PFSK-1 (cell line): ENCODE results near the gene SCARB1.

Source experiments
- FOXP2 ChIP-seq: optimal IDR thresholded peaks from 2 replicates; pipeline ENCODE3; 2011; ENCODE audit warnings: borderline replicate concordance, control low read depth, inconsistent platforms; ENCODE audit not compliant: insufficient read depth; ENCODE audit errors: extremely low read length, extremely low read depth
- POLR2AphosphoS5 ChIP-seq: IDR thresholded peaks from 2 replicates; pipeline ENCODE4 v1.6.1; 2012; ENCODE audit warnings: low read depth, mild to moderate bottlenecking, control low read depth, low read length, moderate library complexity
- REST ChIP-seq, 2 experiments: IDR thresholded peaks; 2 replicates each; pipeline versions ENCODE4 v1.6.1 to v1.8.0; 2011 to 2012; ENCODE audit warnings: low read depth in 2 of 2, low read length in 2 of 2, control low read depth in 1 of 2, inconsistent platforms in 1 of 2, mild to moderate bottlenecking in 1 of 2, moderate library complexity in 1 of 2; ENCODE audit not compliant: insufficient read depth in 1 of 2
- SIN3A ChIP-seq: IDR thresholded peaks from 2 replicates; pipeline ENCODE4 v1.6.1; 2012; ENCODE audit warnings: mild to moderate bottlenecking, low read length, moderate library complexity, borderline replicate concordance; ENCODE audit not compliant: insufficient read depth
- TAF1 ChIP-seq: IDR thresholded peaks from 2 replicates; pipeline ENCODE4 v1.6.1; 2012; ENCODE audit warnings: low read length, control low read depth, borderline replicate concordance; ENCODE audit not compliant: insufficient read depth

GRCh38 chr12:124868252-124869058 lies 4.8 kb upstream of the SCARB1 start:
- TF ChIP-seq REST (IDR thresholded peaks at IDR 0.05; ENCODE audit: insufficient read depth in 1 of 2, low read depth in 2 of 2, low read length in 2 of 2) (no peak), POLR2AphosphoS5 (no peak), TAF1 (no peak), SIN3A (no peak), FOXP2 (no peak)
